GM19025 (cell line): ENCODE data around the gene PLIN4.

Source experiments
- ATAC-seq: cut with Tn5 transposase; IDR thresholded peaks from one replicate; pipeline ENCODE4 v1.9.1; 2021; ENCODE audit warnings: mild to moderate bottlenecking, low read depth, moderate library complexity; ENCODE audit not compliant: unreplicated experiment

PLIN4 gene

GRCh38 chr19:4507804-4508203, 10.5 kb downstream of the PLIN4 start:
- no peak for ATAC-seq

DNA sequence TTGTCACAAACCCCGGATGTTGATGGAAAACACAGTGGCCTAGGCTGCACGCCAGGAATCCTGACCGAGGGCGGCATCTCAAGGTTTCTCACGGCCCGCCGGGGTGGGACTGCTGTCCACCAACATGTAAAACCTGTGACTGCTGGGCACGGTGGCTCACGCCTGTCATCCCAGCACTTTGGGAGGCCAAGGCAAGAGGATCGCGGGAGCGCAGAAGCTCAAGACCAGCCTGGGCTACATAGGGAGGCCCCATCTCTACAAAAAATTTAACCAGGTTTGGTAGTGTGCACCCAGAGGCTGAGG, 11.2 kb downstream of the PLIN4 start:
- ATAC-seq: no peak

- no peak for ATAC-seq
Observed at GRCh38 chr19:4506449-4507149, 11.7 kb downstream of the PLIN4 start.

- ATAC-seq: no peak
Observed at GRCh38 chr19:4505570-4506448, 12.5 kb downstream of the PLIN4 start.

DNA sequence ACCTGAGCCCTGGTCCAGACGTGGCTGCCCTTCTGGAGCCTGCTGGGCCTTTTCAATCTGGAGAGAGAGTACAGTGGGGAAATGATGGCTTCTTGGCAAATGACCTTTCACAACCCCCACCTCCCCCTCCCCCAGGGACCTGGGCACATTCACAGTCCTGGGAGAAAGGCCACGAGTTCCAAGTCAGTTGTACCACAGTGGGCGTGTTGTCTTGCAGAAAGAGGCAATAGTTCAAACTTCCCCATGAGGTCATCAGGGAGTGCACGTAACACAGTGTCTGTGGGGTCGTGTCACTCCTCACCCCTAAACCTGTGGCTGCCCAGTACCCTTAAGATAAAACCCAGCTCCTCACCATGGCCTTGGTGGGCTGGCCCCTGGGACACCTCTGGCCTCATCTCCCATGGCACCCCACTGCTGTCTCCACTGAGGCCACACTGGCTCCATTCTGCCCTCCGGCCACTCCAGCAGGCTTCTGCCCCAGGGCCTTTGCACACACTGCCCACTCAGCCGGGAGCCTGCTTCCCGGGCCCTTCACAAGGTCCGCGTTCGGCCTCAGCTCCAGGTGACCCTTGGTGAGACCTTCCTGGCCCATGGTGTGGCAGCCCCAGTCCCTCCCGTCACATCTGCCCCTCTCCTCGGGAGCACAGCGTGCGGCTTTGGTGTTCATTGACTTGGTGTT, 13.3 kb downstream of the PLIN4 start:
- no peak for ATAC-seq

DNA sequence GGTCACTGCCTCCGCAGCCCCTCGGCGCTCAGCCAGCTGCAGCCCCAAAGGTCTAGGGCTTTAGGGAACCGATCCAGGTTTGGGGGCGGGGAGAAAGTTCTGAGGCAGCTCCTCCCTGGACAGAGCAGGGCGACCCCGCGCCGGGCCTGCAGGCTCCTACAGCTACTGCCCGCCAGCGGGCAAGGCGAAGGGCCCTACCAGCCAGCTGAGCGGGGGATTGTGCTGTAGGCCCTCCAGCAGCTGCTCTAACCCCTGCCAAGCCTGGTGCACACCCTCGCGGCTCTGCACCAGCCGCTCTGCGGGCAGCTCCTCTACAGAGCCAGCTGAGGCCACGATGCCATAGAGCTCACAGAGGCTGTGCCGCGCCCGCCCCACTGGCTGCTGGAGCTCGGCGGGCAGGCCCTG, 14.0 kb downstream of the PLIN4 start:
- no peak for ATAC-seq

- ATAC-seq: no peak
Observed at GRCh38 chr19:4503825-4504170, 14.5 kb downstream of the PLIN4 start.

DNA sequence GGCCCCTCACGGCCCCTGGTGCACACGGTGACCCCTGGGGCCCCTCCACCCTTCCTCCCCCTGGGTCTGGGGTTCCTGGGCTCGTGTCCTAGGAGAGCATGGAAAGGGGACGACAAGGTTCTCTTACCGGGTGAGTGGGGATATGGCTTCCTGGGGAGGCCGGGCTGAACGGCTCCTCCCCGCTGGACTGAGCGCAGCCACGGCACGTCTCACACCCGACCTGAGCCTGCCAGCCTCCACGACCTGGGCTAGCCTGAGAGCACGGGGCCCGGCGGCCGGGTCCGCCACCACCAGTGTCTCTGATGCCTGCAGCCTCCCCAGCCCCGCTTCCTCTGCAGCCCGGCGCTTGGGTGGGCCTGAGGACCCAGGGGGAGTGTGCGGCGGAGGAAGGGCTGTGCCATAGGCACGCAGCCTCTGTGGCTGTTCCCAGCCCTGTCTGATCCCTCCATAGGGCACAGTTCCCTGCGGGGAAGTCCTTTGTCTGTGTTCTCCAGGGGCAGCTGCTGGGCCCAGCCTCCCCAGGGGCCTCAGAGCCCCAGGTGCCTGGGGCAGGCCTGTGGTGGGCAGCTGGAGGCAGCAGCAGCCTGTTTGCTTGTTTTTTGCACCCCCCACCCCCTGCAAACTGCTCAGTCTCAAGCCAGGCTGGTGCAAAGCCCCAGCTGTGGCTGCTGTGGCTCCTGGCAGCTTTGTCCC, 15.0 kb downstream of the PLIN4 start:
- no peak for ATAC-seq

DNA sequence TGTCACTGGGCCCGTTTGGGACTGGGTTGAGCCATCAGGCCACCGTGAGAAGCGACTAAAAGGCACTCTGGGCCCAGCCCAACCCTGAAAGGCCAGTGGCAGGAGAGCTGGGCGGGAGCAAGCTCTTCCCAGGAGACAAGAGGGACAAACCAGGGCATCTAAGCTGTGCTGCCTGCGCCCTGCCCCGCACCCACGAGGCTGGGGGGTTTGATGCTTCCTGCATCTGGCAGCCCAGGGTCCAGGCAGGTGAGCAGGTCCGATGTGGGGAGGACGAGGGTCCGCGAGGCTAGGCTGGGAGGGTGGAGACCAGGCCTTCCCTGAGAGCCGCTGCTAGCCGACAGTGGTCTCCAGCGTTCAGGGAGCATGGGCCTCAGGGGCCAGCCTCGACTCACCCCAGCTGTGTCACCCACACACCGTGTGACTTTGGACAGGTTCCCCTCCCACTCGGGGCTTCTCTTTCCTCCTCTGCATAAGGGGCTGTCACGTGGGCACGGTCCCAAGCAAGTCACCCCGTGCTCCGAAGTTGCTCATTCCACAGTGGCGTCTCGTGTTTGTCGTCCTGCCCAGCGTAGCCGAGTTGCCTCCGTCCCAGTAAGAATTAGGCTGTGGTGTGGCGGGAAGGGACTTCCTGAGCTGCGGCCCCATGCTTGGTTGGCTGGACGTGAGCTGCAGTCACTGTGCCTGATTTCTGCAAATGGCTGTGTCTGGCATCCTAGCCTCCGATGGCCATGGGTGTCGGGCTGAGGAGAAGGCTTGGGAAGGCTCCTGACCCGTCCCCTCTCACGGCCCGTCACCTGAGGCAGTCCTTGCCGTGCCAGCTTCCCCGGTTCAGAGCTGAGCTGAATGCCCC, 15.8 kb downstream of the PLIN4 start:
- ATAC-seq: no peak

DNA sequence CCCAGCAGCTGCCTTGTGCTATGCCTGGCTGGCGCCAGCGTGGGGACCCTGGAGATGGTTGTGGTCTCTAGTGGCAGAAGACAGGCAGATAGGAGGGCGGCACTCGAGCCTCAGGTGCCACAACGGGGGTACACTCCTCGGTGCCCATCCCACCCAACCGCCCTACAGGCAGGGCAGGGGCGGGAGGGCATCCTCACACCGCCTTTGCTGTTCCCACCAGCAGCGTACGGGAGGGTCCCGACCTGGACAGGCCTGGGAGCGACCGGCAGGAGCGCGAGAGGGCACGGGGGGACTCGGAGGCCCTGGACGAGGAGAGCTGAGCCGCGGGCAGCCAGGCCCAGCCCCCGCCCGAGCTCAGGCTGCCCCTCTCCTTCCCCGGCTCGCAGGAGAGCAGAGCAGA, 16.6 kb downstream of the PLIN4 start:
- ATAC-seq: no peak

GRCh38 chr19:4500841-4501591, 17.3 kb downstream of the PLIN4 start:
- ATAC-seq: no peak

DNA sequence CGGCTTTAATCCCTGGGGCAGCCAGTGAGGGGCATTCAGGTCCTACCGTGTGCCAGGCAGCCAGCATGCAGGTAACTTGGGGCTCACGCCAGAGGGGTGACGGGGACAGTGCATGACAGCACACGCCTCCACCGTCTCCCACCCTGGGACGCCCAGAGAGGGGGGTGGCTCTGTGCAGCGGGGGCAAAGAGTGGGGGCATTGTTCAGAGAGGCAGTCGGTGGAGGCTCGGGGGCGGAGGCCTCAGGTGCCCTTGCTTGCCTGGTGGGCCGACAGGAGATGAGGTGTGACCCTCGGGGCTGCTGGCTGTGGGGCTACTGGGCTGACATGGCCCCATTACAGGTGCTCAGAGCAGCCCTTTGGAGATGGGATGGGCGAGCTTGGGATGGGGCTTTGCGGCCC, 18.4 kb downstream of the PLIN4 start:
- ATAC-seq: no peak

DNA sequence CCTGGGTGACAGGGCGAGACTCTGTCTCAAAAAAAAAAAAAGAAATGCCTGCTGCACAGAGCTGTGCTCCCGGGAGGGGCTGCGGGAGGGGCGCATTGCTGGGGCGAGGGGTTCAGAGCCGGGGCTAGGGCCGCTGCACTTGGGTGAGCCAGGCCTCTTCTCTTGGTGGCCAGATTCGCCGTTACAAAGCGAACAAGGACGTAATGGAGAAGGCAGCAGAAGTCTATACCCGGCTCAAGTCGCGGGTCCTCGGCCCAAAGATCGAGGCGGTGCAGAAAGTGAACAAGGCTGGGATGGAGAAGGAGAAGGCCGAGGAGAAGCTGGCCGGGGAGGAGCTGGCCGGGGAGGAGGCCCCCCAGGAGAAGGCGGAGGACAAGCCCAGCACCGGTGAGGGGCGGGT, 19.0 kb downstream of the PLIN4 start:
- ATAC-seq: no peak

DNA sequence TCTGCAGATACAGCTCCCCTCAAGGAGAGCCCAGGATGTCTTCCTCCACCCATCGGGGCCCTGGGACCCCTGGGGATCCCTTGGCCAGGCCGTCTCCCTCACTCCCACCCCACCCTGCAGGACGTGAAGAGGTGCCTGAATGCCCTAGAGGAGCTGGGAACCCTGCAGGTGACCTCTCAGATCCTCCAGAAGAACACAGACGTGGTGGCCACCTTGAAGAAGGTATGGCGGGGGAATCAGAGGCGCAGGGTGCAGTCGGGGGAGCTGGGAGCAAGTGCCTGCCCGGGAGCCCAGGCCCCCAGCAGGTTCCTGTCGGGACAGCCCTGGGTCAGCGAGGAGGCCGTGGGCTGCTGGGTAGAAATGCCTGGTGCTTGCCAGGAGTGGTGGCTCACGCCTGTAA, 19.6 kb downstream of the PLIN4 start:
- no peak for ATAC-seq

- ATAC-seq: no peak
Observed at GRCh38 chr19:4497770-4498389, 20.4 kb downstream of the PLIN4 start.

GRCh38 chr19:4496304-4496703, 22.0 kb downstream of the PLIN4 start:
- no peak for ATAC-seq

DNA sequence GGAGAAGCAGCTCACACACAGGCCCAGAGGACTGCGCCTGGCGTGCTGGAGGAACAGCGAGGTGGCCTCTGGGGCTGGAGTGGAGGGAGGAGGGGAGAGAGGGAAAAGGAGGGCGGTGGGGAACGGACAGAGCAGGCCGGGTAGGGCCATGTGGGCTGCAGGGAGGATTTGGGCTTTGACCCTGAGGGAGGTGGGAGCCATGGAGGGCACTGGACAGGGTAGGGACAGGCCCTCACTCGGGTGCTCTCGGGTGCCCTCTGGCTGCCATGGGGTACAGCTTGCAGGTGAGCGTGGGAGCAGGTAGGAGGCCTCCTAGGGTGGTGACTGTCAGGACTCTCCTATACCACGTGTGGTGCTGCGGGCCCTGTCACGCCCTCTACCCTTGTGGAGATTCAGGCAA, 22.8 kb downstream of the PLIN4 start:
- no peak for ATAC-seq

- no peak for ATAC-seq
Observed at GRCh38 chr19:4494691-4495064, 23.6 kb downstream of the PLIN4 start.
